ENCODE measurements around the gene ZCCHC14. TPM values are rescaled to one million over a fixed set of nuclear protein-coding genes. Genes with fewer than 3 reads are reported as not detected.

Gene ZCCHC14
- total RNA-seq, 1 experiment from 2014 or later = 37.8 TPM

DNA sequence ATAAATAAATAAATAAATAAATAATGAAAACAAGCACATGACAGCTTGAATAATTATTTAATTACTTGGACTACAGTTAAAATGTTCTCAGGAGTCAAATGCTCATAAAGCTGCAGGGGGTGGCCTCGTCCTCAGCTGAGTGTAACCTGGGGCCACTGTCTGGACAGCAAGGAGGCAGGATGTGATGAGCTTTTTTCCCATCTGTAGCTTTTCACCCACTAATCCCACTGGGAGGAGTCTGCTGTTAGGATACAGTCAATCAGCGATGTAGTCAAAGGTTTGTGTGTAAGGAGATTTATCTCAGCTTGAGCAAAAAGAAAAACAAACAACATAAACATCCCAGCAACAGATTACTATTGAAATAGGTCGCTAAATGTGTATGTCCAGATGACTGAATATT, 22.5 kb downstream of the ZCCHC14 start:
- Histone ChIP-seq H3K9me3 (ENCODE audit: control insufficient read depth in 1 of 2, insufficient read depth in 1 of 2, low read depth in 1 of 2, low read length in 2 of 2) (no peaks in the 10 kb centered on the region), H3K9ac (ENCODE audit: low read length) (no peak overlapping the region), H3K4me3 (replicated peaks in 1 of 2; ENCODE audit: low read depth in 1 of 2, low read length in 2 of 2) (no peak overlapping the region), H3K27me3 (ENCODE audit: insufficient read depth, low read length) (no peaks in the 10 kb centered on the region), H3K27ac (ENCODE audit: low read depth, low read length) (no peak overlapping the region), H3K4me2 (ENCODE audit: low read length) (no peak overlapping the region), H3K79me2 (ENCODE audit: insufficient read depth, low read length) (peaks cover 76% of the 10 kb centered on the region), H3K4me1 (ENCODE audit: control insufficient read depth in 1 of 2, insufficient read depth in 2 of 2, low read length in 2 of 2) (peaks cover 9 to 13% of the 10 kb centered on the region in 2 experiments), H3K9me2 (ENCODE audit: insufficient read depth) (no peaks in the 10 kb centered on the region), H2AFZ (ENCODE audit: low read depth, low read length, poor library complexity, severe bottlenecking) (no peak overlapping the region), H4K20me1 (ENCODE audit: insufficient read depth) (peaks cover 29% of the 10 kb centered on the region), H3K36me3 (ENCODE audit: control insufficient read depth in 1 of 2, insufficient read depth in 2 of 2, low read length in 2 of 2) (no peaks in the 10 kb centered on the region)
- ChIA-PET RAD21 (ENCODE audit: low non-redundant PET in 1 of 2, low total read pairs in 2 of 2, uncharacterized antibody in 2 of 2, unreplicated experiment in 2 of 2) (no interaction called here), POLR2A (interaction anchor here (1.2 kb wide), 1 partner anchor 19 kb away, joined by 3 read pairs; no protein-coding TSS in a partner anchor), CTCF (interaction anchor here (2.0 kb wide), 1 partner anchor 9 kb away, joined by 10 read pairs; no protein-coding TSS in a partner anchor)
- intact Hi-C loops (cut with micrococcal nuclease) = no loop called here
- TF ChIP-seq CBX3 (IDR thresholded peaks at IDR 0.05; ENCODE audit: low read depth) (no peak), RAD21 (IDR thresholded peaks at IDR 0.05; ENCODE audit: low read depth) (no peak), ELF1 (IDR thresholded peaks at IDR 0.05; ENCODE audit: borderline replicate concordance, low read depth) (no peak), EZH2phosphoT487 (IDR thresholded peaks at IDR 0.05; ENCODE audit: borderline replicate concordance) (no peak), JUND (IDR thresholded peaks at IDR 0.05) (no peak), YY1 (IDR thresholded peaks at IDR 0.05; ENCODE audit: extremely low read depth, insufficient replicate concordance, low read depth, low read length) (no peak), EZH2 (IDR thresholded peaks at IDR 0.05) (no peak), SRF (IDR thresholded peaks at IDR 0.05; ENCODE audit: low read depth) (no peak), ZFX (IDR thresholded peaks at IDR 0.05) (no peak), POLR2AphosphoS5 (IDR thresholded peaks at IDR 0.05; ENCODE audit: low read depth, low read length) (no peak), FOSL1 (IDR thresholded peaks at IDR 0.05; ENCODE audit: low read depth) (no peak), SP1 (IDR thresholded peaks at IDR 0.05; ENCODE audit: low read depth) (no peak), SIN3A (IDR thresholded peaks at IDR 0.05; ENCODE audit: low read depth) (no peak), EGR1 (IDR thresholded peaks at IDR 0.05; ENCODE audit: low read depth) (no peak), CEBPB (IDR thresholded peaks at IDR 0.05; ENCODE audit: low read depth) (no peak), POLR2A (IDR thresholded peaks at IDR 0.05; ENCODE audit: borderline replicate concordance, extremely low read depth, insufficient read depth, insufficient read length) (no peak)
- TF ChIP-seq, protein P1, sequence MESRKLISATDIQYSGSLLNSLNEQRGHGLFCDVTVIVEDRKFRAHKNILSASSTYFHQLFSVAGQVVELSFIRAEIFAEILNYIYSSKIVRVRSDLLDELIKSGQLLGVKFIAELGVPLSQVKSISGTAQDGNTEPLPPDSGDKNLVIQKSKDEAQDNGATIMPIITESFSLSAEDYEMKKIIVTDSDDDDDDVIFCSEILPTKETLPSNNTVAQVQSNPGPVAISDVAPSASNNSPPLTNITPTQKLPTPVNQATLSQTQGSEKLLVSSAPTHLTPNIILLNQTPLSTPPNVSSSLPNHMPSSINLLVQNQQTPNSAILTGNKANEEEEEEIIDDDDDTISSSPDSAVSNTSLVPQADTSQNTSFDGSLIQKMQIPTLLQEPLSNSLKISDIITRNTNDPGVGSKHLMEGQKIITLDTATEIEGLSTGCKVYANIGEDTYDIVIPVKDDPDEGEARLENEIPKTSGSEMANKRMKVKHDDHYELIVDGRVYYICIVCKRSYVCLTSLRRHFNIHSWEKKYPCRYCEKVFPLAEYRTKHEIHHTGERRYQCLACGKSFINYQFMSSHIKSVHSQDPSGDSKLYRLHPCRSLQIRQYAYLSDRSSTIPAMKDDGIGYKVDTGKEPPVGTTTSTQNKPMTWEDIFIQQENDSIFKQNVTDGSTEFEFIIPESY (IDR thresholded peaks at IDR 0.05; ENCODE audit: extremely low read depth, insufficient replicate concordance, low read length) = no peak
- TF ChIP-seq, protein P2, sequence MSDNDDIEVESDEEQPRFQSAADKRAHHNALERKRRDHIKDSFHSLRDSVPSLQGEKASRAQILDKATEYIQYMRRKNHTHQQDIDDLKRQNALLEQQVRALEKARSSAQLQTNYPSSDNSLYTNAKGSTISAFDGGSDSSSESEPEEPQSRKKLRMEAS (IDR thresholded peaks at IDR 0.05) = no peak
- TF ChIP-seq, protein P3, sequence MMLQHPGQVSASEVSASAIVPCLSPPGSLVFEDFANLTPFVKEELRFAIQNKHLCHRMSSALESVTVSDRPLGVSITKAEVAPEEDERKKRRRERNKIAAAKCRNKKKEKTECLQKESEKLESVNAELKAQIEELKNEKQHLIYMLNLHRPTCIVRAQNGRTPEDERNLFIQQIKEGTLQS (IDR thresholded peaks at IDR 0.05) = no peak
- TF ChIP-seq, protein P4, sequence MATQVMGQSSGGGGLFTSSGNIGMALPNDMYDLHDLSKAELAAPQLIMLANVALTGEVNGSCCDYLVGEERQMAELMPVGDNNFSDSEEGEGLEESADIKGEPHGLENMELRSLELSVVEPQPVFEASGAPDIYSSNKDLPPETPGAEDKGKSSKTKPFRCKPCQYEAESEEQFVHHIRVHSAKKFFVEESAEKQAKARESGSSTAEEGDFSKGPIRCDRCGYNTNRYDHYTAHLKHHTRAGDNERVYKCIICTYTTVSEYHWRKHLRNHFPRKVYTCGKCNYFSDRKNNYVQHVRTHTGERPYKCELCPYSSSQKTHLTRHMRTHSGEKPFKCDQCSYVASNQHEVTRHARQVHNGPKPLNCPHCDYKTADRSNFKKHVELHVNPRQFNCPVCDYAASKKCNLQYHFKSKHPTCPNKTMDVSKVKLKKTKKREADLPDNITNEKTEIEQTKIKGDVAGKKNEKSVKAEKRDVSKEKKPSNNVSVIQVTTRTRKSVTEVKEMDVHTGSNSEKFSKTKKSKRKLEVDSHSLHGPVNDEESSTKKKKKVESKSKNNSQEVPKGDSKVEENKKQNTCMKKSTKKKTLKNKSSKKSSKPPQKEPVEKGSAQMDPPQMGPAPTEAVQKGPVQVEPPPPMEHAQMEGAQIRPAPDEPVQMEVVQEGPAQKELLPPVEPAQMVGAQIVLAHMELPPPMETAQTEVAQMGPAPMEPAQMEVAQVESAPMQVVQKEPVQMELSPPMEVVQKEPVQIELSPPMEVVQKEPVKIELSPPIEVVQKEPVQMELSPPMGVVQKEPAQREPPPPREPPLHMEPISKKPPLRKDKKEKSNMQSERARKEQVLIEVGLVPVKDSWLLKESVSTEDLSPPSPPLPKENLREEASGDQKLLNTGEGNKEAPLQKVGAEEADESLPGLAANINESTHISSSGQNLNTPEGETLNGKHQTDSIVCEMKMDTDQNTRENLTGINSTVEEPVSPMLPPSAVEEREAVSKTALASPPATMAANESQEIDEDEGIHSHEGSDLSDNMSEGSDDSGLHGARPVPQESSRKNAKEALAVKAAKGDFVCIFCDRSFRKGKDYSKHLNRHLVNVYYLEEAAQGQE (IDR thresholded peaks at IDR 0.05; ENCODE audit: low read depth) = no peak
- no TSS peak for BruUV-seq (replicated peaks)
- ATAC-seq (no peak), DNase-seq (ENCODE audit: low read depth, low spot score) (no peak)

Measured in HCT116 (cell line).